ENCODE measurements around the gene MSRB3.

Gene MSRB3

DNA sequence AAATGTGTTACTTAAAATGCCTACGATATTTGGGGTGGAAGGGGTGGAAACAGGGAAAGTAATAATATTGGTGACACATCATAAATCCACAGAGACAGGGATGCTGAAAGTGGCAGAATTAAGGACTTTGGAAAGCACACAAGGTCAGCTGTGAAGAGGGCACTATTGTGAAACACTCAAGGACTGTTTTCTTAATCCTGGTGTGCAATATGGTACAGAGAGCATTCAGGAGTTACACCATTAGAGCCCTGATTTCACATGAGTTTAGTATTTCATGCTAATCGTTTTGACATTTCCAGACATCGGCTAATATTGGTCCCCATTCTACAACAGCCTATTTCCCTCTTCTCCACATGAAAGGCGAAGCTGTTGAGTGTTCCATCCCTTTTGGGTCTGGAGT, 219.2 kb downstream of the MSRB3 start:
- no peak for DNase-seq (ENCODE audit: low spot score)

DNA sequence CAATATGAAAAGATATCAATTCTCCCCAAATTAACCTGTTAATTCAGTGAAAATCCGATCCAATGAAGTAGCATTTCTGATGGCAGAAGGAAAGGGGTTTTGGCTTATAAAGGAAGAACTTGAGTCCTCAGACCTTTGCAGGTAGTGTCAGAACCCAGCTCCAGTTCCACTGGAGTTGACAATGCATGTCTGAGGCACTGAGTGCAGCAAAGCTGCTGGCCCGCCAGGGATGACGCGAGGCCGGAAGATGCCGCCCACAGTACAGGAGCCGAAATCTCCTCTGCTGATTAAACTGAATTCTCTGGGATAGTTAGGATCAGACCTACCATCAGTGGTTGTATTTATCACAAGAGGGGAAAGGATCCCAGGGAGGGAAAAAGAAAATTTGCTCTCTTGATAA, 220.7 kb downstream of the MSRB3 start:
- no peak for DNase-seq (ENCODE audit: low spot score)

- DNase-seq (ENCODE audit: low spot score) = no peak
Measured at GRCh38 chr12:65500091-65500900, 221.8 kb downstream of the MSRB3 start.

- DNase-seq (ENCODE audit: low spot score) = no peak
Measured at GRCh38 chr12:65501093-65501621, 222.7 kb downstream of the MSRB3 start.

- DNase-seq (ENCODE audit: low spot score) = no peak
Measured at GRCh38 chr12:65501935-65502334, 223.5 kb downstream of the MSRB3 start.

DNA sequence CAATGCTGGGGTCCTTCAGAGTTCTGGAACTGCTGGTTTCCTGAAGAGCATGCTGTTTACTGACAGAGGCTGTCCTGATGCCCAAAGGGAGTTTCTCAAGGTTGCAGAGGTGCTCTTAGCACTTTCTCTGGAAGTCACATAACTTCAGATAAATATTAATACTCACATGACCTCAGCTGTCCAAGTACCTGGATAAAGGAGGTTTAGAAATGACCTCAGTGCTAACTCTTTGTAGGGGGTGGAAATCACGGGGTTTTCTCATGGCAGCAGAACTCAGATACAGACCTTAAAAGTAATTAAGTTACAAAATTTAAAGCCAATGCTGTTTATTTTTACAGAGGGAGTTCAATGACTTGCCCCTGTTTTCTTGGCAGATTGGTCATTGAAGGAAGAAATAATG, 225.9 kb downstream of the MSRB3 start:
- DNase-seq (ENCODE audit: low spot score) = no peak

GRCh38 chr12:65505386-65506121, 227.1 kb downstream of the MSRB3 start:
- no peak for DNase-seq (ENCODE audit: low spot score)

- DNase-seq (ENCODE audit: low spot score) = no peak
Measured at GRCh38 chr12:65508276-65509035, 230.0 kb downstream of the MSRB3 start.

- DNase-seq (ENCODE audit: low spot score) = no peak
Measured at GRCh38 chr12:65510007-65510406, 231.5 kb downstream of the MSRB3 start.

GRCh38 chr12:65510584-65511050, 232.1 kb downstream of the MSRB3 start:
- DNase-seq (ENCODE audit: low spot score) = no peak

- no peak for DNase-seq (ENCODE audit: low spot score)
Measured at GRCh38 chr12:65511134-65511834, 232.8 kb downstream of the MSRB3 start.

DNA sequence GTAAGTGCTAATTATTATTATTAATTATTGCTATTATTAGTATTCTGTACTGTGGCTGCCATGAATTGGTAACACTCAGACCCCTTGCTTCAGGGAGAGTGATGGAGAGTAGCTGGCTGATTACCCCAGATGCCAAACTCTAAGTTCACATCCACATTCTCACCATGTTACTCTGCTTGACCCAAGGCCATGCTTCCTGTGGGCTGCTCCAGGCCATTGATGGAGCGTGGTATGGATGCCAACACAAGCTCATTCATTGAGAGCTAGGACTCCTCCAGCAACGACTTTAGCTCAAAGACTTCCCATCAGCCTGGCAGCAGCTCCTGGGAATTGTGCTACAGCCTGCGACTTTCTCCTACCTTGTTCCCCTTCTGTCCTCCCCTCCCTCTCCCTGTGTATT, 233.4 kb downstream of the MSRB3 start:
- DNase-seq (ENCODE audit: low spot score) = no peak
